ENCODE measurements around the gene PTPRG.

Gene PTPRG

GRCh38 chr3:61568127-61568526 lies 6.8 kb downstream of the PTPRG start:
- TF ChIP-seq ZBTB7A (IDR thresholded peaks at IDR 0.05; ENCODE audit: low read depth) (no peak), YY1 (IDR thresholded peaks at IDR 0.05; ENCODE audit: low read depth) (no peak), CEBPB (IDR thresholded peaks at IDR 0.05) (no peak), MAX (IDR thresholded peaks at IDR 0.05) (no peak), EP300 (IDR thresholded peaks at IDR 0.05; ENCODE audit: borderline replicate concordance) (no peak), USF1 (IDR thresholded peaks at IDR 0.05) (no peak), TAF1 (IDR thresholded peaks at IDR 0.05; ENCODE audit: low read depth) (no peak), NFIC (IDR thresholded peaks at IDR 0.05) (no peak), EGR1 (IDR thresholded peaks at IDR 0.05) (no peak)

GRCh38 chr3:61569856-61570580 lies 8.6 kb downstream of the PTPRG start:
- TF ChIP-seq FOXM1 (IDR thresholded peaks at IDR 0.05; ENCODE audit: borderline replicate concordance, low read depth) (no peak), REST (IDR thresholded peaks at IDR 0.05; ENCODE audit: low read depth) (no peak), USF1 (IDR thresholded peaks at IDR 0.05) (no peak), TEAD4 (IDR thresholded peaks at IDR 0.05) (no peak), MAX (IDR thresholded peaks at IDR 0.05) (no peak), YY1 (IDR thresholded peaks at IDR 0.05; ENCODE audit: low read depth) (no peak), TCF12 (IDR thresholded peaks at IDR 0.05; ENCODE audit: low read depth) (no peak), RAD21 (IDR thresholded peaks at IDR 0.05; ENCODE audit: low read depth) (no peak), CEBPB (IDR thresholded peaks at IDR 0.05) (no peak), EGR1 (IDR thresholded peaks at IDR 0.05) (no peak), ZBTB7A (IDR thresholded peaks at IDR 0.05; ENCODE audit: low read depth) (no peak), CREB1 (IDR thresholded peaks at IDR 0.05; ENCODE audit: low read depth) (no peak), TAF1 (IDR thresholded peaks at IDR 0.05; ENCODE audit: low read depth) (no peak), NFIC (IDR thresholded peaks at IDR 0.05) (no peak), EP300 (IDR thresholded peaks at IDR 0.05; ENCODE audit: borderline replicate concordance) (no peak)

GRCh38 chr3:61570813-61571212 lies 9.4 kb downstream of the PTPRG start:
- TF ChIP-seq MAX (IDR thresholded peaks at IDR 0.05) (no peak), USF1 (IDR thresholded peaks at IDR 0.05) (no peak), TCF12 (IDR thresholded peaks at IDR 0.05; ENCODE audit: low read depth) (no peak), TEAD4 (IDR thresholded peaks at IDR 0.05) (no peak), RAD21 (IDR thresholded peaks at IDR 0.05; ENCODE audit: low read depth) (no peak), YY1 (IDR thresholded peaks at IDR 0.05; ENCODE audit: low read depth) (no peak), EGR1 (IDR thresholded peaks at IDR 0.05) (no peak), CEBPB (IDR thresholded peaks at IDR 0.05) (no peak), NFIC (IDR thresholded peaks at IDR 0.05) (no peak), TAF1 (IDR thresholded peaks at IDR 0.05; ENCODE audit: low read depth) (no peak)

GRCh38 chr3:61571516-61572336 lies 10.4 kb downstream of the PTPRG start:
- no peak for TF ChIP-seq USF1 (IDR thresholded peaks at IDR 0.05)
- no peak for TF ChIP-seq YY1 (IDR thresholded peaks at IDR 0.05; ENCODE audit: low read depth)

- no peak for TF ChIP-seq NFIC (IDR thresholded peaks at IDR 0.05)
- no peak for TF ChIP-seq EP300 (IDR thresholded peaks at IDR 0.05; ENCODE audit: borderline replicate concordance)
- no peak for TF ChIP-seq TCF12 (IDR thresholded peaks at IDR 0.05; ENCODE audit: low read depth)
- no peak for TF ChIP-seq CREB1 (IDR thresholded peaks at IDR 0.05; ENCODE audit: low read depth)
- TF ChIP-seq MAX (IDR thresholded peaks at IDR 0.05): no peak
- TF ChIP-seq REST (IDR thresholded peaks at IDR 0.05; ENCODE audit: low read depth): no peak
- TF ChIP-seq FOXM1 (IDR thresholded peaks at IDR 0.05; ENCODE audit: borderline replicate concordance, low read depth): no peak
- no peak for TF ChIP-seq USF1 (IDR thresholded peaks at IDR 0.05)
- TF ChIP-seq RAD21 (IDR thresholded peaks at IDR 0.05; ENCODE audit: low read depth): no peak
- no peak for TF ChIP-seq CEBPB (IDR thresholded peaks at IDR 0.05)
- TF ChIP-seq TEAD4 (IDR thresholded peaks at IDR 0.05): no peak
- TF ChIP-seq TAF1 (IDR thresholded peaks at IDR 0.05; ENCODE audit: low read depth): no peak
- no peak for TF ChIP-seq YY1 (IDR thresholded peaks at IDR 0.05; ENCODE audit: low read depth)
- TF ChIP-seq ZBTB7A (IDR thresholded peaks at IDR 0.05; ENCODE audit: low read depth): no peak
- TF ChIP-seq EGR1 (IDR thresholded peaks at IDR 0.05): no peak
These were observed 11.5 kb downstream of the PTPRG start for GRCh38 chr3:61572879-61573278.
